H9 (cell line): ENCODE results near the gene CSTF3. TPM values are rescaled to one million over a fixed set of nuclear protein-coding genes. Genes with fewer than 3 reads are reported as not detected.
A peak's percentile ranks its signal among the peaks of the same experiment; 100 is the strongest.

ENCODE experiments used
- DNase-seq: peaks from one replicate; pipeline ENCODE4 v3.0.0-alpha.2; 2017
- H2AFZ ChIP-seq: one replicate; pipeline ENCODE4 v1.6.1; 2013; ENCODE audit warnings: mild to moderate bottlenecking, low read length, control low read depth, moderate library complexity
- H2AK5ac ChIP-seq: 2 replicates; pipeline ENCODE4 v1.6.1; 2013; ENCODE audit warnings: low read length, control low read depth, mixed read lengths; ENCODE audit not compliant: insufficient read length
- H2BK120ac ChIP-seq: one replicate; pipeline ENCODE4 v1.6.1; 2013; ENCODE audit warnings: low read depth, mild to moderate bottlenecking, low read length, control low read depth, inconsistent platforms; ENCODE audit not compliant: poor library complexity, severe bottlenecking
- H2BK12ac ChIP-seq: 2 replicates; pipeline ENCODE4 v1.6.1; 2013; ENCODE audit warnings: low read length, control low read depth, mixed read lengths, low read depth; ENCODE audit not compliant: insufficient read length
- H2BK15ac ChIP-seq: 2 replicates; pipeline ENCODE4 v1.6.1; 2013; ENCODE audit warnings: low read depth, low read length, control low read depth
- H2BK20ac ChIP-seq: one replicate; pipeline ENCODE4 v1.6.1; 2013; ENCODE audit warnings: low read depth, mild to moderate bottlenecking, low read length, control low read depth, inconsistent platforms; ENCODE audit not compliant: poor library complexity, severe bottlenecking
- H2BK5ac ChIP-seq: 2 replicates; pipeline ENCODE4 v1.6.1; 2013; ENCODE audit warnings: low read length, control low read depth, mixed read lengths; ENCODE audit not compliant: insufficient read length
- H3K14ac ChIP-seq: 2 replicates; pipeline ENCODE4 v1.6.1; 2013; ENCODE audit warnings: low read length, control low read depth; ENCODE audit not compliant: insufficient read depth
- H3K18ac ChIP-seq: 2 replicates; pipeline ENCODE4 v1.6.1; 2013; ENCODE audit warnings: low read depth, mild to moderate bottlenecking, mixed read lengths, low read length, control low read depth; ENCODE audit not compliant: insufficient read length
- H3K23ac ChIP-seq: 2 replicates; pipeline ENCODE4 v1.6.1; 2013; ENCODE audit warnings: low read length, control low read depth, mixed read lengths, low read depth; ENCODE audit not compliant: insufficient read length
- H3K23me2 ChIP-seq: 2 replicates; pipeline ENCODE4 v1.6.1; 2013; ENCODE audit warnings: low read depth, mild to moderate bottlenecking, mixed read lengths, low read length, control low read depth; ENCODE audit not compliant: insufficient read length, poor library complexity, severe bottlenecking
- H3K27ac ChIP-seq: 2 replicates; pipeline ENCODE4 v1.5.1; 2013; ENCODE audit warnings: low read length, control low read depth, mixed read lengths, low read depth; ENCODE audit not compliant: insufficient read length
- H3K27me3 ChIP-seq: 2 replicates; pipeline ENCODE4 v1.6.1; 2013; ENCODE audit warnings: low read length, control low read depth, inconsistent platforms; ENCODE audit not compliant: insufficient read depth
- H3K4ac ChIP-seq: 2 replicates; pipeline ENCODE4 v1.6.1; 2013; ENCODE audit warnings: low read depth, mild to moderate bottlenecking, control low read depth, inconsistent platforms, low read length, moderate library complexity
- H3K4me1 ChIP-seq: 2 replicates; pipeline ENCODE4 v1.6.1; 2013; ENCODE audit warnings: low read length, control low read depth, inconsistent platforms; ENCODE audit not compliant: insufficient read depth
- H3K4me2 ChIP-seq: 2 replicates; pipeline ENCODE4 v1.6.1; 2013; ENCODE audit warnings: low read length, control low read depth, mixed read lengths; ENCODE audit not compliant: insufficient read length, insufficient read depth
- H3K56ac ChIP-seq: 2 replicates; pipeline ENCODE4 v1.6.1; 2013; ENCODE audit warnings: low read depth, mild to moderate bottlenecking, mixed read lengths, low read length, control low read depth; ENCODE audit not compliant: insufficient read length
- H3K79me1 ChIP-seq: 2 replicates; pipeline ENCODE4 v1.6.1; 2013; ENCODE audit warnings: low read depth, mild to moderate bottlenecking, moderate library complexity, low read length, control low read depth, inconsistent platforms; ENCODE audit not compliant: insufficient read depth, poor library complexity, severe bottlenecking
- H3K79me2 ChIP-seq: 2 replicates; pipeline ENCODE4 v1.6.1; 2013; ENCODE audit warnings: low read length, control low read depth, inconsistent platforms; ENCODE audit not compliant: insufficient read depth
- H3K9ac ChIP-seq: 2 replicates; pipeline ENCODE4 v1.6.1; 2013; ENCODE audit warnings: low read length, control low read depth, mixed read lengths; ENCODE audit not compliant: insufficient read length; ENCODE audit errors: extremely low read depth
- H3K9me3 ChIP-seq: one replicate; pipeline ENCODE4 v1.6.1; 2013; ENCODE audit warnings: low read depth, low read length, inconsistent platforms; ENCODE audit not compliant: control insufficient read depth
- H3T11ph ChIP-seq: one replicate; pipeline ENCODE4 v1.6.1; 2013; ENCODE audit warnings: mild to moderate bottlenecking, low read length, control low read depth, inconsistent platforms
- H4K20me1 ChIP-seq: one replicate; pipeline ENCODE4 v1.6.1; 2013; ENCODE audit not compliant: control insufficient read depth, insufficient read length, insufficient read depth
- H4K5ac ChIP-seq: 2 replicates; pipeline ENCODE4 v1.6.1; 2013; ENCODE audit warnings: low read depth, mild to moderate bottlenecking, mixed read lengths, low read length, control low read depth; ENCODE audit not compliant: insufficient read length
- H4K8ac ChIP-seq: replicated peaks from 2 replicates; pipeline ENCODE4 v1.6.1; 2013; ENCODE audit warnings: low read length, control low read depth, mixed read lengths, low read depth; ENCODE audit not compliant: insufficient read length
- H4K91ac ChIP-seq: 2 replicates; pipeline ENCODE4 v1.6.1; 2013; ENCODE audit warnings: low read depth, mild to moderate bottlenecking, moderate library complexity, mixed read lengths, low read length, control low read depth; ENCODE audit not compliant: insufficient read length
- H3K27ac Mint-ChIP-seq, 3 experiments: 2 replicates in 2 of 3; 3 replicates in 1 of 3; pipeline ENCODE4 v1.8.0; 2020 to 2021; ENCODE audit warnings: mixed read lengths in 3 of 3, mild to moderate bottlenecking in 1 of 3, moderate library complexity in 1 of 3
- H3K27me3 Mint-ChIP-seq: 2 replicates; pipeline ENCODE4 v1.8.0; 2021; ENCODE audit warnings: low read depth, mild to moderate bottlenecking, moderate library complexity, mixed read lengths
- H3K36me3 Mint-ChIP-seq, 3 experiments: 2 replicates in 2 of 3; 3 replicates in 1 of 3; pipeline ENCODE4 v1.8.0; 2020 to 2021; ENCODE audit warnings: low read depth in 3 of 3, mixed read lengths in 3 of 3; ENCODE audit not compliant: insufficient read depth in 1 of 3
- H3K4me1 Mint-ChIP-seq, 2 experiments: 2 replicates each; pipeline ENCODE4 v1.8.0; 2020; ENCODE audit warnings: mixed read lengths in 2 of 2
- H3K4me3 Mint-ChIP-seq, 2 experiments: 2 replicates in 1 of 2; 3 replicates in 1 of 2; pipeline ENCODE4 v1.8.0; 2020 to 2021; ENCODE audit warnings: mild to moderate bottlenecking in 2 of 2, mixed read lengths in 2 of 2, moderate library complexity in 1 of 2
- H3K9me3 Mint-ChIP-seq, 2 experiments: 2 replicates in 1 of 2; 3 replicates in 1 of 2; pipeline ENCODE4 v1.8.0; 2020; ENCODE audit warnings: mild to moderate bottlenecking in 2 of 2, mixed read lengths in 2 of 2, moderate library complexity in 1 of 2
- WGBS: extraction: QIAGEN DNeasy Blood & Tissue Kit; methylation state at CpG from one replicate; pipeline ENCODE4 v1.1.7; 2013; ENCODE audit warnings: missing lambda C conversion rate, low lambda C conversion rate, mixed read lengths; ENCODE audit not compliant: insufficient read length; ENCODE audit errors: extremely low coverage; 5-methylcytosine and 5-hydroxymethylcytosine counted together
- total RNA-seq: library from RNA; stranded (reverse); gene quantifications from 2 replicates; pipeline ENCODE4 v1.2.1, GENCODE V29; 2021
- TF ChIP-seq, protein P1 (sequence below): fragments of 200-600 bp; sonication (generic); conservative IDR thresholded peaks from 3 replicates; pipeline ENCODE4 v1.8.0; 2021; ENCODE audit warnings: antibody characterized with exemption, mild to moderate bottlenecking

The CSTF3 gene
- total RNA-seq, 1 experiment from 2014 or later: 41.5 TPM

DNA sequence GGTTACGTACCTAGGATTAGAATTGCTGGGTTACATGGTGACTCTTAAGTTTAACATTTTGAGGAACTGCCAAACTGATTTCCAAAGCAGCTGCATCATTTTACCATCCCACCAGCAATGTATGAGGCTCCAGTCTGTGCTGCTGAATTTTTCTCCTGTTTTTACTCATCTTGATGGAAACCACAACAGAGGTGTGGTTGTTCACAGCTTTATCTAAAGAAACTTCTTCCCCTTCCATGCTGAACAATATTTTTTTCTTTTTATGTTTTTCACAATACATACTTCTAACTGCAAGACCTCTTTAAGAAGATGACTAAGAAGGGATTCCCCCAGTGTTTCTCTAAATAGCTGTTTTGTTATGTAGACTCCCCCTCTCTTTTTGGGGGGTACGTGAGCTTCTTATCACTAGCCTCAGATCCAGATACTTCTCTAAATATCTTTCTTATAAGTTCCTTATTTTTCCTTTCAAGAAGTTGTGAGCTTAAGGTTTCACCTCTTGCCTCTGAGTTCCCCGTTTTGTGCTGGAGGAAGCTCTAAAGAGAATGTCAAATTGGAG is 97.9 kb downstream of the CSTF3 start:
- Mint-ChIP-seq H3K27ac (peak overlapping the region in 1 of 3 experiments; percentile 24; a peak in 2 of 7 replicates), H3K4me3 (no peak overlapping the region)
- WGBS: no CpG with 5 or more reads among the region's 3 CpGs

More for the DNA sequence above, 97.9 kb downstream of the CSTF3 start:
- H4K8ac ChIP-seq: no peak overlapping the region
- no peaks in the 10 kb centered on the region for H4K20me1 ChIP-seq
- H2AK5ac ChIP-seq: no peak overlapping the region
- no peak overlapping the region for H3K18ac ChIP-seq
- H2BK5ac ChIP-seq: no peak overlapping the region
- H3K79me2 ChIP-seq: no peaks in the 10 kb centered on the region
- no peaks in the 10 kb centered on the region; the same call in 1 of the 2 replicates for H3K4me1 ChIP-seq
- H3K27me3 ChIP-seq: no peaks in the 10 kb centered on the region
- no peak overlapping the region for H4K91ac ChIP-seq
- no peak overlapping the region for H3K56ac ChIP-seq
- H3K36me3 Mint-ChIP-seq: peaks cover 21 to 56% (median 52%) of the 10 kb centered on the region in 3 experiments; a peak in 6 of 7 replicates
- no peak overlapping the region for H2AFZ ChIP-seq
- peaks cover 20 to 31% of the 10 kb centered on the region in 2 experiments for H3K4me1 Mint-ChIP-seq
- H3K23ac ChIP-seq: no peak overlapping the region
- H3K23me2 ChIP-seq: no peaks in the 10 kb centered on the region
- H4K5ac ChIP-seq: no peak overlapping the region
- H3K79me1 ChIP-seq: no peaks in the 10 kb centered on the region
- H3K14ac ChIP-seq: no peak overlapping the region
- H3K4me2 ChIP-seq: no peak overlapping the region
- no peak overlapping the region for H3K4ac ChIP-seq
- H3K9ac ChIP-seq: no peak overlapping the region
- H2BK12ac ChIP-seq: no peak overlapping the region
- H2BK20ac ChIP-seq: no peak overlapping the region
- H2BK15ac ChIP-seq: no peak overlapping the region
- no peak overlapping the region for H2BK120ac ChIP-seq
- H3K27me3 Mint-ChIP-seq: no peaks in the 10 kb centered on the region
- no peaks in the 10 kb centered on the region for H3K9me3 ChIP-seq
- H3K9me3 Mint-ChIP-seq: no peaks in the 10 kb centered on the region
- no peak overlapping the region for H3T11ph ChIP-seq
- no peak overlapping the region for H3K27ac ChIP-seq
- no peak for DNase-seq
- TF ChIP-seq, protein P1, sequence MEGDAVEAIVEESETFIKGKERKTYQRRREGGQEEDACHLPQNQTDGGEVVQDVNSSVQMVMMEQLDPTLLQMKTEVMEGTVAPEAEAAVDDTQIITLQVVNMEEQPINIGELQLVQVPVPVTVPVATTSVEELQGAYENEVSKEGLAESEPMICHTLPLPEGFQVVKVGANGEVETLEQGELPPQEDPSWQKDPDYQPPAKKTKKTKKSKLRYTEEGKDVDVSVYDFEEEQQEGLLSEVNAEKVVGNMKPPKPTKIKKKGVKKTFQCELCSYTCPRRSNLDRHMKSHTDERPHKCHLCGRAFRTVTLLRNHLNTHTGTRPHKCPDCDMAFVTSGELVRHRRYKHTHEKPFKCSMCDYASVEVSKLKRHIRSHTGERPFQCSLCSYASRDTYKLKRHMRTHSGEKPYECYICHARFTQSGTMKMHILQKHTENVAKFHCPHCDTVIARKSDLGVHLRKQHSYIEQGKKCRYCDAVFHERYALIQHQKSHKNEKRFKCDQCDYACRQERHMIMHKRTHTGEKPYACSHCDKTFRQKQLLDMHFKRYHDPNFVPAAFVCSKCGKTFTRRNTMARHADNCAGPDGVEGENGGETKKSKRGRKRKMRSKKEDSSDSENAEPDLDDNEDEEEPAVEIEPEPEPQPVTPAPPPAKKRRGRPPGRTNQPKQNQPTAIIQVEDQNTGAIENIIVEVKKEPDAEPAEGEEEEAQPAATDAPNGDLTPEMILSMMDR: no peak
